Femur (tissue), 1 donor: ENCODE measurements around the gene CD22.

Experiments used
- DNase-seq: peaks from one replicate; pipeline ENCODE4 v3.0.0-alpha.2; 2017

The CD22 gene

GRCh38 chr19:35314858-35315470 lies 14.0 kb upstream of the CD22 start:
- no peak for DNase-seq

- DNase-seq: no peak
Measured at GRCh38 chr19:35315883-35316282, 13.1 kb upstream of the CD22 start.

- DNase-seq: no peak
Measured at GRCh38 chr19:35316560-35316959, 12.4 kb upstream of the CD22 start.

- no peak for DNase-seq
Measured at GRCh38 chr19:35317464-35318043, 11.4 kb upstream of the CD22 start.

GRCh38 chr19:35318679-35319448 lies 10.1 kb upstream of the CD22 start:
- peak; percentile 40 for DNase-seq

GRCh38 chr19:35320065-35320713 lies 8.8 kb upstream of the CD22 start:
- DNase-seq: no peak

- no peak for DNase-seq
Measured at GRCh38 chr19:35321291-35321690, 7.7 kb upstream of the CD22 start.

GRCh38 chr19:35322014-35322413 lies 7.0 kb upstream of the CD22 start:
- no peak for DNase-seq

GRCh38 chr19:35327642-35328041 lies 1.3 kb upstream of the CD22 start:
- DNase-seq: no peak

DNA sequence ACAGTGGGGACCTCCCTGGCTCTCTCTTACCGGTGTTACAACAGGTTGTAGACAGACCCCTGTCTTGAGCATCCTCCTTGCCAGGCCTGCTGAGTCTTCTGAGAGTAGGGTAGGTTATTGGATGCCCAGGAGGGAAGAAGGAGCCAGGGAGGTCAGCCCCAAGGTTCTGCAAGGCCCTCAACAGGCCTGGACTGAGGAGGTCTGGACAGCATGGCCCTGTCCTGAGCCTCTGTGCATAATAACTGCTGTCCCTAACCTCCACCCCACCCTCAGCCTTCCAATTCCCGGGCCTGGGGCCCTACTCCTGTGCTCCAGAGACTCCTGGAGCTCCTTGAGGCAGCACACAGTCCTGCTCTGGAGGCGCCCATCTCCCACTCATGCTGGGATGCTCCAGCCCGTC lies 336 bp downstream of the CD22 start:
- DNase-seq: no peak

DNA sequence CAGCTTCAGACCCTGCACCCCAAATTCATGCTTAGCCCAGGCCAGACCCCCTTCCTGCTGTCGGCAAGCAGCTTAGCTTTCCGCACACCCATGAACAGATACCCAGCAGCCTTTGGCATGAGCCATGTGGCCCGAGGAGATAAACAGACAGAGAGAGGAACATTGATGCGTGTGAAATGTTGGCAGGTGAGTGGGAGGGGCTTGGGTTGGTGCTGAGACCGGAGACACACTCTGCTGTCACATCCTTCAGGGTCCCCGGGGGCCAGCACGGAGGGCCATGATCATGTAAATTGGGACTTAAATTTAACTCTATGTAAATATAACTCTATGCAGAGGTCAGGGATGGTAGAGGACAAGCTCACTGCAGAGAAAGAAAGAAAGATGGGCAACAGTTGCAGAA lies 1.5 kb downstream of the CD22 start:
- DNase-seq: no peak

DNA sequence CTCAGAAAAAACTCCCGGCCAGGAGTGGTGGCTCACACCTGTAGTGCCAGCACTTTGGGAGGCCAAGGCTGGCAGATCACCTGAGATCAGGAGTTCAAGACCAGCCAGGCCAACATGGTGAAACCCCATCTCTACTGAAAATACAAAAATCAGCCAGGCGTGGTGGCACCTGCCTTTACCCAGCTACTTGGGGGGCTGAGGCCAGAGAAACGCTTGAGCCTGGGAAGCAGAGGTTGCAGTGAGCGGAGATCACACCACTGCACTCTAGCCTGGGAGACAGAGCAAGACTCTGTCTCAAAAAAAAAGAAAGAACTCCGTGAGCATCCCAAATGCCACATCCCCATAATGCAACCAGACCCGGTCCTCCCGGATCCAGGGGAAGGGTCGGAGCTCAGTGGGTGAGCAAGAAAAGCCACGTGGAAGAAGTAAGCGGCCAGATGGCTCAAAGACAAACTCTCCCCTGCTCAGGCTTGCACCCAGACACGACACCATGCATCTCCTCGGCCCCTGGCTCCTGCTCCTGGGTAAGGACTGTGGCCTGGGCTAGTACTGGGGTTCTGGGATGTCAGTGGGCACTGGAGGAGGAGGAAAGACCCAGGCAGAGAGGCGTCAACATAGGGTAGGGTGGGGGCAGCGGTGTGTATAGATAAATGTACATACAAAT lies 2.7 kb downstream of the CD22 start:
- no peak for DNase-seq

- no peak for DNase-seq
Measured at GRCh38 chr19:35332817-35333216, 3.8 kb downstream of the CD22 start.

DNA sequence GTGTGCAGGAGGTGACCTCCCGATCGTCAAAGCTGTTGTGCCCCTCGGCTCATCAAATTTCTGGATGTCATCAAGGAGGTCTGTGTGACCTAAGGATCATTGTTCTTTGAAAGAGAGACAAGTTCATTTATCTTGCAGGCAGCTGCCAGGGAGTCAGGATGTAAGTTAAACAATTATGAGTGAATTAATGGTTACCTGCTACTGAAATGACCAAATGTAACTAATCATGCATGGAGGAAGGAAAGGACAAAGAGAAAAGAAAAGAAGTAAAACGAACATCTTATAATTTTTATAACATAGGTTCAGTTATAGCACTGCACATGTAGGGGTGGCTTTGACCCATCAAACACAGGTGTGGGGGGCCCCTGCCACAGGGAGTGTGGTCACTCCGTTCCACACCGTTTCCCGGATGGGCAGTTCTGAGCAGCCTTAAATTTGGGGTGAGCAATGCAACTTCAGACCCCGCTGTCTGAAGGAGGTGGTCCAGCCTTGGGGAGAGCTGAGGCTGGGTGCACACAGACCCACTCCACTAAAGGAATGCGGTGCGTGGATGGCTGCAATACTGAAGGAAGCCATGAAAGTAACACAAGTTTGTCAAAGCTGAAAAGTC lies 5.3 kb downstream of the CD22 start:
- DNase-seq: no peak

GRCh38 chr19:35336166-35336955 lies 7.4 kb downstream of the CD22 start:
- no peak for DNase-seq

GRCh38 chr19:35337097-35337983 lies 8.4 kb downstream of the CD22 start:
- DNase-seq: no peak

GRCh38 chr19:35337984-35338296 lies 9.0 kb downstream of the CD22 start:
- no peak for DNase-seq

GRCh38 chr19:35340431-35340830 lies 11.4 kb downstream of the CD22 start:
- DNase-seq: no peak

DNA sequence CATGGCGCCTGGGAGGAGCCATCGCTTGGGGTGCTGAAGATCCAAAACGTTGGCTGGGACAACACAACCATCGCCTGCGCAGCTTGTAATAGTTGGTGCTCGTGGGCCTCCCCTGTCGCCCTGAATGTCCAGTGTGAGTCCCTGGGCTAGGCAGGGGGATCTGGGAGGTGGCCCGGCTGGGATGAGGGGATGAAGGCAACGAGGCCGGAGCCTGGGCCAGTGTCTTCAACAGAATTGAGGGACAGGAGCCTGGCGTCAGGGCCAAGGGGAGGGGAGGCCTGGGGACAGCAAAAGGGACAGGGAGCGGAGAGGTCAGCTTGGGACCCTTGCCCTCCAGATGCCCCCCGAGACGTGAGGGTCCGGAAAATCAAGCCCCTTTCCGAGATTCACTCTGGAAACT lies 12.0 kb downstream of the CD22 start:
- no peak for DNase-seq

GRCh38 chr19:35341565-35342225 lies 12.7 kb downstream of the CD22 start:
- DNase-seq: no peak

GRCh38 chr19:35342430-35342829 lies 13.4 kb downstream of the CD22 start:
- DNase-seq: no peak
